ENCODE data around the gene NAPA.

The NAPA gene

DNA sequence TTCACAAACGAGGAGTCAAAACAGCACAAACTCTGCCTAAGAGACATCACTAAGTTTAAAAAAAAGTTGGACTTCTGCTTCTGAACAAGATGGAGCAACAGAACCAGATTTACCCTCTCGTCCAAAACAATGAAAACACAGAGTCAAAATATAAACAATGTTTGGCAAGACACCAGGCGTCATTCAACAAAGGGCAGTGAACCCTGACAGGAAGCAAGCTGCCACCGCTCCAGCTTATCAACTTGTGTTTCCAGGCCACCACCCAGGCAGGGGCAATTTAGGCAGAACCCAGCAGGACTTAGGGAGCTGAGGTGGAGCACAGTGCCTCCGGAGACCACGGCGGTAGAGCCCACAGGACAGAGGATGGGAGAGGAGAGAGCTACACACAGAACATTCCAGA, 8.6 kb upstream of the NAPA start:
- no peak for DNase-seq (ENCODE audit: low read depth in 2 of 3, low spot score in 2 of 3)

DNA sequence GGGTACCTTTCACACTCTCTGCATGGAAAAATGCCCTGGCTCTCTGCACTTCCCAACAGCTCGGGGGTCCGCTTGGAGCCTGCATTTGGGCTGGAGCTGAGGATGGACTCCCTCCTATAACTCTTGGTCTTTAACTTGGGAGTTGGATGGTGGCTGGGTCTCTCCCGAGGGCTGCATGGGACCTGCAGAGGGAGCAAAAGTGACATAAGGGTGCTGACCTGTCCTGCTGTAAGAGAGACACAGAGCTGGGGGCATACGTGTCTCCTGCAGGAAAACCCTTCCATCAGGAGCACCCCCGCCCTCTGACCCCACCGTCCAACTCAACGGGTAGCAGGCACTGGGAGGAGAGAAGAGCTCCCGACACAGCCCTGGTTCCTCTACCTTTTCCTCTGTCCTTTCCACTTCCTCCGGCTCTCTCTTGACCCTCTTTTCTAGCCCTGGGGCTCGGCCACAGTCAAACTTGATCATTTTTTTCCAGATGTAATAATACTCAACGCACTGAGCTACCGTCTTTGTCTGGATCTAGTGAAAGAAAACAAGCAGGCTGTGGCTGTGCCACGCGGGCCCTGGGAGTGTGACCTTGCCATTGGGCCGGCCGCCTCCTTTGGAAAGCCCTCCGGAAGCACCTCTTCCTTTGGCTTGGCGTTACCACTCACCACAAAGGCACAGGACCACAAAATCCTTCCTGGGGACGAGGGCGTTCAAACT, 6.8 kb upstream of the NAPA start:
- no peak for DNase-seq (ENCODE audit: low read depth in 2 of 3, low spot score in 2 of 3)

DNA sequence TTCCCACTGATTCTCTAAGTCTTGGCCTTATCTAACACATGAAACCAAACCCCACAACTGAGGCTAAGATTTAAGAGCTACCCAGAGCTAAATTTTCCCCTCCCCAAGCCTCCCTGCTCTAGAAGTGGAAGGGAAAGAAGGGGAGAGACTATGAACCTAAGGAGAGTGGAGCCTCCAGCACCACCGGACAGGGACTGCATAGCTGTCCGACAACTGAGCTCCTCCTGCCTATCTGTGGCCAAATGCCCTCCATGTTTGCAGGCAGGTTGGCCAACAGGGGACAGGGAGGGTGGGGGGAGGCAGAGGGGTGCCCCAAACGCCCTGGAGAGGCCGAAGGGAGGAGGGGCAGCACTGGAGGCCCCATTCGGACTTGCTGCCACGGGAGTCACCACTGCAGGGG, 6.0 kb upstream of the NAPA start:
- DNase-seq (ENCODE audit: low read depth in 2 of 3, low spot score in 2 of 3): no peak

DNA sequence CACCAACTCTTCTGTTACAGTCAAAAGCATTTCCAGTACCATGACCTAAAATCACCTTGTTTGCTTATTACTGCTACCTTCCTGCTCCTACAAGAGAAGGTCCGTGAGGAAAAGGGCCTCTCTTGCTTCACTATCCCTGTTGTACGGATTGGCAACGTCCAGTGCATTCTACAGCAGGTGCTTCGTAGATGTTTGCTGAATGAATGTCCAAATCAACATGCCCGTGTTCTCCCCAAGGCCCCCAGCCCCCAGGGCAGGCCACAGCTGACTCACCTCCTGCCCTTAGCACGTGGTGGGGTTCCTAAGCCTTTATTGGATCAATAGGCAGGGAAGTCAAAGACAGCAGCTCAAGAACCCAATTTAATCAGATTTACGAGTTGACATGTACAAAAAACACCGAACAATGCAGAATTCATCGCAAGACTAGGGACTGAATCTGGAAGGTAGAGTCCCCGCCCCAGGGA, 5.5 kb upstream of the NAPA start:
- no peak for DNase-seq (ENCODE audit: low read depth in 2 of 3, low spot score in 2 of 3)

DNA sequence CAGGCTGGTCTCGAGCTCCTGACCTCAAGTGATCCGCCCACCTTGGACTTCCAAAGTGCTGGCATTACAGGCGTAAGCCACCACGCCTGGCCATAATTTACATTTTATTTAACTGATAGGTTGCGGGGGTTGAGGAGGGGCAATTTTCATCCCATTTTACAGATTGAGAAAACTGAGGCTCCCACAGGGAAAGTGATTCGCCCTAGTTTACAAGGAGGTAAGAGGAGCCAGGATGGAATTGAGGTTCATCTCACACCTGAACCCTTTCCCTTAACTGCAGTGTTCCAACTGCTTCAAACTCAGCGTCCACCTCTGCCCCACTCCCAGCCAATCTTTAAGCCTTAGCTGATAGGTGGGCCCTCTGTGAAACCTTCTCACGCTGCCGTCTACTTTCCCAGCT, 4.0 kb upstream of the NAPA start:
- DNase-seq (ENCODE audit: low read depth in 2 of 3, low spot score in 2 of 3): no peak

DNA sequence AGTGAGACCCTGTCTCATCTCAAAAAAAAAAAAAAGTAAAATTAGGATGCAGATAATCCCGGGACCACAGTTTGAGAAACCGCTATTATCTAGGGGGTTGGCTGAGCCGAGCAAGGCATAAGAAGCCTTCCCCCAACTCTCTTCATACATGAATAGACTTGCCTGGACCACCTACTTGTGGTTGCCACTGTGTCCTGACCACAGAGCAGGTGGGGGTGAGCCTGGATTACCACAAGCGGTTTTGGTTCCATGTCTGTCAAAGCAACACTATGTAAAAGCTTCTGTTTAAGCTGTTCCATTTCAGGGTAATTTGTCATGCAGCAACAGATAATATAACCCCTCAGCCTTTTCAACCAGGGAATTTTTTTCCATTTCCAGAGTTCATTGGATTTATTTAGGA, 3.3 kb upstream of the NAPA start:
- peak; percentile 49 to 61 (median 56) for DNase-seq (ENCODE audit: low read depth in 2 of 3, low spot score in 2 of 3)

DNA sequence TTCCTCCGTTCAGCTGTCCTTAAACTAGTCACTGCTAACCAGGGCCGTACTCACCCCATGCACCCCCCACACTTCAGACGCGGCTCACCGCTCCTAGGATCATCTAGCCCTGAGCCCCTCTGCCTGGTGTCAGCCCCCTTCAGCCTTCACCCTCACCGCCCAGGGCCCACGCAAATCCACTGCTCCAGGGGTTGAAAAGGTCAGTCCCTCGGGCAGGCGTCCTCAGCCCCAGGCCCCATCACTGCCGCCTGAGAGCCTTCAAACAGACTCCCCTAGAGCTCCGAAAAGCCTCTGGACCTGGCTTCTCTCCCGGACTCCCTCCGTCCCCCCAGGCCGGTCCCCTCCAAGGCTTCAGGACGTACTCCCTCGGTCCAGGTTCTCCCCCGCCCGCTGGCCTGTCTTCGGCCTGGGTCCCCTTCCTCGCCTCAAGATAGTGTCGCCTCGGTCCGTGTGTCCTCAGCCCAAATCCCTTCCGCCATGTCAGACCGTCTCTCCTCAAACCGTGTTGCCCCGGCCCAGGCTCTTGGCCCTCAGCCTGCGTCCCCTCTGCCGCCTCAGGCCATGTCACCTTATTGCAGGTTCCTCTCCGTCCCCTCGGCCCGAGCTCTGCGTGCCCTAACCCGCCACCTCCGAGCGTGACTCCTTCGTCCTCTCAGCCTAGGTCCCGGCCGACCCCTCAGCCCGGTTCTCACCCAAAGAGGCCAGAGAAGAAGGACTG, 553 bp downstream of the NAPA start:
- no peak for DNase-seq (ENCODE audit: low read depth in 2 of 3, low spot score in 2 of 3)

DNA sequence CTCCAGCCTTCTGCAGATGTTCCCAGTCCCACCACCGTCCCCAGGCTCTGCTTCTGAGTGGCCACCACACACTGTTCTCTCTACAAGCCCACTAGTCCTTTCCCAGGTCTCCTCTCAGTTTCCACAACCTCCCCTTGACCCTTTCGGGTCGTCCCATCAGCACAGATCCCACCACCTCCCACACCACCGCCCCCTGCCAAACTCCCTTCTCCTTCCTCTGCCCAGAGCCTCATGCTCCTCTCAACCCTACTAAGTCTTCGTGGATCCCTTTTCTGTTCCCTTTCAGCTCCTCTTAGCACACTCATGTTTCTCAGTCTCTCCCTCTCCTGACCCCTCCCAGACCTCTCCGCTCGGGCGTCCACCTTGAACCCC, 1.9 kb downstream of the NAPA start:
- no peak for DNase-seq (ENCODE audit: low read depth in 2 of 3, low spot score in 2 of 3)

DNA sequence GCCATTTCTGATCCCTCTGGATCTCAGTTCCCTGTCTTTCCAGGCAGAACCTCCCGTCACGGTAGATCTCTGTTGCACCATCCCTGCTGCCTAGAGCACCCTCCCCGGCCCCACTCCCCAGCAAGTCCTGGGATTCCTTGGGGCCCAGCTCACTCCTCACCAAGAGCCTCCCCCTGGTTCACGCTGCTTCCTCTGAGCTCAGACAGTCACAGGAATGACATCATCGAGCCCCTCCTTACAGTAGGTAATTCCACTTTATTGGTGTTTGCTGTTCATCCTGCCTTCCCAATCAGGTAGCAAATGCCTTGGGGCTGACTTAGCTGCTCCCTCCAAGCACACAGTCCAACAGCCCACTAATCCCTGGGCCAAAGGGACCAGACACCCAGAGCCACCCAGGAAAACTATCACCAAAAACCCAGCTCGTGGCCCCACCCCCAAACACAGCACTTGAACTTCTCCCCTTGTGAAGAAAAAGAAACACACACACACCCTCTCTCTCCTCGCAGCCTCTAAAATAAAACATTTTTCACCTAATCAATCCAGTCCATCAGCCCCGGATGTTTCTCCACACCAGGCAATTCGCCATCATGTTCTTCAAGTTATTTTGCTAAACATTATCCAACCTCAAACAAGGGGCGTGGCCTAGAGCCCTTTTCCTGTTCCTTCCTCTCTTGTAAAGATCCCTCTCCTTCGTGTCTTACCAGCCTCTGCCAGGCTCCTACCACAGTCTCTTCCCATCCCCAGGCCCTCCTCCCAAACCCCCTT, 2.5 kb downstream of the NAPA start:
- no peak for DNase-seq (ENCODE audit: low read depth in 2 of 3, low spot score in 2 of 3)

DNA sequence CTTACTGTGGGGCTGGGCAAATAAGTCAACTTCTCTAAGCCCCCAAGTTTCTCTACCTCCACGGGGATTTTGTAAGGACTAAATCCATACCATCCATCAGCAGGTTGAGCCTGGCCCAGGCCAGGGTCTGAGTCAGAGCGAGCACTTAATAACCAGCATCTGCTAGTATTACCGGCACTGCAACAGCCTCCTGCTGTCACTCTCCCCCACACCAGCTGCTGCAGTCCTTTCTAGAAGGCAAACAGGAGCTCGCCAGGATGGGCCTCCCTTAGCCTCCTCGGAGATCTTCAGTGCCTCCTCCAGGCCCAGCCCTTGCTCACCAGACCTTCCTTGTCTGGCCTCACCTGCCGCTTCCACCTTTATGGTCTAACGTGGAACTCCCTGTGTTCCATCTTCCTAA, 3.2 kb downstream of the NAPA start:
- DNase-seq (ENCODE audit: low read depth in 2 of 3, low spot score in 2 of 3): no peak

DNA sequence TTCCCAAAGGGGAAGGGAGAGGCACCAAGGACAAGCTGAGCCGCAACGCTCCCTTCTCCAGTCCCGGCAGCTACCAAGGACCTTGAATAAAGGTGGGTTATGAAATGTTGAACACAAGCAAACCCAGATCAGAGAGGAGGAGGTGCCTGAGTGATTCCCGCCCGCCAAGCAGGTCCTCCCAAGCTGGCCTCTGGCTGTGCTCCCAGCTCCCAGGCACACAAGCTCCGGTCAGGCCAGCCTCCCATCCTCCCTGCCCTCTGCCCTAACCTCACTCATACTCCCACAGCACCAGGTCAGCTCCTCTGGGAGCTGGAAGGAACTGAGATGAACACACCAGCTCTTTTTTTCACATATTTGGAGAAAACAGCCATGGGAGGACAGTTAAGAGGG, 3.7 kb downstream of the NAPA start:
- DNase-seq (ENCODE audit: low read depth in 2 of 3, low spot score in 2 of 3): no peak

DNA sequence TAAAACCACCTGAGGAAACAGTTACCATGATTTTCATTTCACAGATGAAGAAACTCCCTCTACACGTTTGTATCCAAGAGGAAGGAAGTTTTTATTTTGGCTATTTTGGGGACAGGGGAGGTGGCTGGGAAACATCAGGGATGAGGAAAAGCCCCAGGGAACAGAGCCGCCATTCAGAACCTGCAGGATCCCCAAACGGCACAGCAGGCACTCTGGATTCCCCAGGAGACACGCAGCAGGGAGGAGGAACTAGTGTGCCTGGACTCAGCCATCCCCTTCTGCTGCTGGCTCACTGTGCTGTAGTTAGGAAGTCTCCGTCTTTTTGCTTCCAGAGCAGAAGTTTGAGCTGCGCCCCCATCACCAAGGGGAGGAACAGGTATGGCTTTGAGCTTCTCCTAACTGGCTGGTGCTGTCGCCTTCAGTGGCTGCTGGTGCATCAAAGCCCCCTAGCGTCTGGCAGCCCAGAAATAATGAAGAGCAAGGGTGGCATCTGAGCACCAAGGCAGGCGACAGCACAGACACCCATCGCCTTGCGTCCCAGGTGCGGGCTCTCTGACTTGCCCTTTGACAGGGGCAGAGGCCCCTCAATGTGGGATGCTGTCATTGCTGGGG, 4.2 kb downstream of the NAPA start:
- no peak for DNase-seq (ENCODE audit: low read depth in 2 of 3, low spot score in 2 of 3)

DNA sequence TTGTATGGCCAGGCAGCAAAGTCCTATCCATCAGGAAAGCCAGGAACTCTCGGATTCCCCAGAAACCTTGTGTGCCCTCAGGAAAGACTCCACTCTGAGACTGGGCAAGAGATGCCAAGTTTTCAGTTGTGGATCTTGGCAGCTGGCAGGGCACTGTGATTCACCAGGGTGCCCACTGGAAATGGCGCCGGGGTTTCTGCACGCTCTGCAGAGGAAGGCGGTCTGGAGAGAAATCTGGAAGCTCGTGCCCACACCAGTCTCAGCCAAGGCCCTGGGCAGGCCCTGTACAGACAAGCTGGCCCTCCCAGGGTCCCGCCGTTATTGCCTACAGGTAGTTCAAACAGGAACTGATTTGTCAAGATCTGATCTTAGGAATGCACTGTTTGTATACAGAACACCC, 4.9 kb downstream of the NAPA start:
- no peak for DNase-seq (ENCODE audit: low read depth in 2 of 3, low spot score in 2 of 3)

DNA sequence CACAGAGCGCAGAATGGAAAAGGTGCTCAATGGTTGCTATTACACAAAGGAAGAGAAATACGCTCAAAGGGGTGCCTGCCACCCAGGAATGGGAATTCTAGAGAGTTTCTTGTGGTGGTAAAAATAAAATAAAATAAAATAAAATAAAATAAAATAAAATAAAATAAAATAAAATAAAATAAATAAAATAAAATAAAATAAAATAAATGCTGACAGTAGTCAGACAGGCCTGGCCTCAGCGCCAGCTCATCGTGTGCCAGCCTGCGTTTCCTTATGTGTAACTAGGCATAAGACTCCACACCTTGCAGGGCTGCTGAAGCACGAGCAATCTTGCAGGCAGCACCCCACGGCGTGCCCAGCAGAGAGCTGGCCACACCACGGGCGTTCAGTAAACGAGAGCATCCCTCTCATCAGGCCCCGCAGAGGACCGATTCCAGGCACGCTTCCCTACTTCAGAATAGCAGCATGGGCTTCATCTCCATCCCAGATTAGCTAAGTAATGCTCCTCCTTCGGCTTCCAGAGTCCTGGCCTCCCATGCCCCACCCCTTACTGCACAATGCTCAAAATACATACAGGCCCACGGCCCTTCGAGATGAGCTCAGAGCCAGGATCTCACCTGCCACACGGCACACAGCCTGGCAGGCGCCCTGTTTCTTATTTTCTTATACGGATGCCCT, 5.6 kb downstream of the NAPA start:
- DNase-seq (ENCODE audit: low read depth in 2 of 3, low spot score in 2 of 3): no peak

DNA sequence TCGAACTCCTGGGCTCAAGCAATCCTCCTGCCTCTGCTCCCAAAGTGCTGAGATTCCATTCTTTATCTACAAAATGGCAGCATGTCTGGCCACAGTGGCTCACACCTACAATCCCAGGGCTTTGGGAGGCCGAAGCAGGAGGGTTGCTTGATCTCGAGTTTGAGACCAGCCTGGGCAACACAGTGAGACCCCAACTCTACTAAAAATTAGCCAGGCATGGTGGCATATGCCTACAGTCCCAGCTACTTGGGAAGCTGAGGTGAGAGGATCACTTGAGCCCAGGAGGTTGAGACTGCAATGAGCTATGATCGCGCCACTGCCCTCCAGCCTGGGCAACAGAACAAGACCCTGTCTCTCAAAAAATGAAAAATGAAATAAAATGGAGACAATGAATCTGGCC, 6.1 kb downstream of the NAPA start:
- DNase-seq (ENCODE audit: low read depth in 2 of 3, low spot score in 2 of 3): no peak

DNA sequence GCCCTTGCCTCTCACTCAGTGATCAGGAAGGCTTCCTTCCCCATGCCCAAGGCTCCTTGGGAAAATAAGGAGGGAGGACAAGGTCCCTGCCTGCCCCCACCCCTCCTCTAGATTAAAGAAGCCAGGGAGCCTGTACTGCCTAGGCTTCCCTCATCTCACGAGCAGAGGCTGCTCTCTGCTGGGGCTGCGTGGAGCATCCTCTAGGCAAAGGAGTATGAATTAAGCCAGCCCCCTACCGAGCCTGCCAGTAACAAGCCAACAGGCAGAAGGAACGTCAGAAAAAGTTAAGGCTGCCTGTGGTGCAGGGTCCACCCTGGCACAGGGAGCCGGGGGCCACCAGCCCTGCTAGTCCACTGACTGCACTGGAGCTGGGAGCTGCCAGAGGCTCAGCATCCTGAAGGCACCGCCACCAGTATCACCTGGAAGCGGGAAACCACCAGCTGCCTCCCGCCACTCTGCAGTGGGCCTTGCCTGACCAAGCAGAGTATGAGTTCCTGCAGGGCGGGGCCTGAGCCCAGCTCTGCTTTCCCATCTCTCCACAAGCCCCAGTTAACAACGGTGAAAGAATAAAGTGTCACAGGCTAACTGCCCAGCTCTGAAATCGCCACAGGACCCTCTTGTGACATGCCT, 6.8 kb downstream of the NAPA start:
- DNase-seq (ENCODE audit: low read depth in 2 of 3, low spot score in 2 of 3): no peak

DNA sequence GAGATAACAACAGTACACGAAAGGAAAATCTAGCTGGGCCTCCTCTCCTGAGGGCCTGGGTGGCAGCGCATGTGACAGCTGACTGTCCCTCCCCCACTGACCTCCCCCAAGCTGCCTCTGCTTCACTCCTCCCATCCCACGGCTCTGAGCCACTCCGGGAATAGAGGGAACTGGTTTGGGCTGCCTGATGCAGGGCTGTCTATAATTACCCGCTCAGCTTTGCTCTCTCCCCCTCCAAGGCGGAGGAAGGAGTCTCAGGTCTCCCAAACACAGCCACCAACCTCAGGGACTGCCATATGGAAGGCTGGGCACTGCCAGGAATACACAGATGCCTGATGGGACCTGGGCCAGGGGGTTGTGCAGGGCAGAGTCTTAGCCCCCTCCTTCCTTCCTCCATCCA, 7.9 kb downstream of the NAPA start:
- no peak for DNase-seq (ENCODE audit: low read depth in 2 of 3, low spot score in 2 of 3)

DNA sequence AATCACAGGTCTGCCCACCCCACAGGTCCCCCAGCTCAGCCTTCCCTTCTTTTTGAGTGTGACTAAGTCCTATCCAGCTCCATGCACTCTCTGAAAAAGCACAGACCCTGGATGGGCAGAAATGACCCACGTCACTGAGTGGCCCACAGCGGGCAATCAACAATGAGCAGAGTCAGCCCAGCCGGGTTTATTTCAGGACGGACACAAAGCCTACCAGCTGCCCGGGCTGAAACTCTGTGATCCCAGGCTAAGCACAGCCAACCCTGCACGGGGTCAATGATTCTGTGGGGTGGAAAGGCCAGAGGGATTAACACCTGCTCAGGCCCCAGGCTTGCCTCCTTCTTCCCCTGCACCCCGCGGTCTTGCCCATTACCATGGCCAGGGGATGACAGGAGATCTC, 8.4 kb downstream of the NAPA start:
- DNase-seq (ENCODE audit: low read depth in 2 of 3, low spot score in 2 of 3): no peak

DNA sequence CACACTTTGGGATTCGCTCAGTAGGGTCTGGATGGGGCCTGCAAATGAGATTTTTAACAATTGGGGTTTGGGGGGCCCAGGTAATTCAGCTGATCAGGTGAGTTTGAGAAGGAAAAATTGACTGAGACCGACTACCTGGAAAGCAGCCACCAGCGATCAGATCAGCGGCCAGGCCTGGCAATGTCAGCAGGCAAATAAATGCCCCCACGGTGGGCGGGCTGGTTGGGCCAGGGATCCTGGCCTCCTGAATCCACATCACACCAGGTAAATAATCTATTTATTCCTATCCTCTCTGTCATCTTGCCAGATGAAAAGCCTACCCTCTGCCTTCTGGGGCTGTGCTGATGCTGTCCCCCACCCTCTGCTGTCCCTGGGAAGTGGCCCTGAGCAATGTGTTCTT, 9.4 kb downstream of the NAPA start:
- DNase-seq (ENCODE audit: low read depth in 2 of 3, low spot score in 2 of 3): no peak

DNA sequence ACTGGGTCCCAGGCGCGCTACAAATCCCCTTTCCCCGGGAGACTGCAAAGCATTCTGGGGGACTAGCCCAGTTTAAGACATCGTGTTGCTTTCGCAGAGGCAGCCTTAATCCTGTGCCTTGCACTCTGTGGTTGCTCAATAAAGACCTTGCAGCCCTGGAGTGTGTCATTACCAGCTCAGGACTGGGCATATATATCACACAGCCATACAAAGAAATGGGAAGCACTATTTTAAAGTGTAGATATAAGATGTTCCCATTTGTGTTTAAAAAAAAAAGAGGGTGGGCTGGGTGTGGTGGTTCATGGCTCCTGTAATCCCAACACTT, 11.1 kb downstream of the NAPA start:
- DNase-seq (ENCODE audit: low read depth in 2 of 3, low spot score in 2 of 3): no peak

Measured in activated CD8-positive, alpha-beta memory T cell treated with anti-CD3 and anti-CD28 coated beads for 48 hours (primary cell).